ENCODE results near the gene DENND1B. TPM values are rescaled to one million over a fixed set of nuclear protein-coding genes. Genes with fewer than 3 reads are reported as not detected.

DENND1B gene
- total and polyA plus RNA-seq, 12 donors = 1.5 to 36.3 (median 23.1) TPM

GRCh38 chr1:197811769-197812168 is 36.5 kb upstream of the DENND1B start:
- TF ChIP-seq CTCF (IDR thresholded peaks at IDR 0.05) = no peak
- Histone ChIP-seq H3K27ac (peak overlapping the region in 1 of 10 donors; percentile 36), H3K27me3 (no peaks in the 10 kb centered on the region), H3K36me3 (no peaks in the 10 kb centered on the region), H3K9me3 (no peaks in the 10 kb centered on the region), H3K4me3 (no peak overlapping the region), H3K4me1 (peaks cover 0 to 11% (median 0%) of the 10 kb centered on the region in 9 donors)
- ATAC-seq (peak in 2 of 8 donors; percentile 57 to 70), DNase-seq (no peak)
- intact Hi-C loops (cut with DNase I) = no loop called here
- WGBS, 2 donors = 54 to 63% methylated on average over 1 of the region's 1 CpG

- Histone ChIP-seq H3K27me3 (no peaks in the 10 kb centered on the region), H3K27ac (no peak overlapping the region), H3K4me3 (no peak overlapping the region), H3K9me3 (no peaks in the 10 kb centered on the region), H3K36me3 (no peaks in the 10 kb centered on the region), H3K4me1 (peaks cover 0 to 11% (median 0%) of the 10 kb centered on the region in 9 donors)
- DNase-seq (no peak), ATAC-seq (no peak)
- TF ChIP-seq CTCF (IDR thresholded peaks at IDR 0.05) = no peak
- intact Hi-C loops (cut with DNase I) = no loop called here
- WGBS, 2 donors = 64 to 76% methylated on average over 4 of the region's 4 CpGs
These were observed 35.5 kb upstream of the DENND1B start for GRCh38 chr1:197810812-197811211.

GRCh38 chr1:197808880-197809279 is 33.6 kb upstream of the DENND1B start:
- H3K27me3 ChIP-seq = no peaks in the 10 kb centered on the region
- 48 to 52% methylated on average over 3 of the region's 3 CpGs for WGBS, 2 donors
- H3K27ac ChIP-seq = no peak overlapping the region
- no peaks in the 10 kb centered on the region for H3K36me3 ChIP-seq
- H3K4me3 ChIP-seq = no peak overlapping the region
- intact Hi-C loops (cut with DNase I) = no loop called here
- no peak for DNase-seq
- no peak for ATAC-seq
- peaks cover 0 to 11% (median 0%) of the 10 kb centered on the region in 9 donors for H3K4me1 ChIP-seq
- H3K9me3 ChIP-seq = peaks cover 0 to 6% (median 0%) of the 10 kb centered on the region in 11 donors
- no peak for TF ChIP-seq CTCF (IDR thresholded peaks at IDR 0.05)

GRCh38 chr1:197807739-197808453 is 32.6 kb upstream of the DENND1B start:
- ATAC-seq = peak in 3 of 8 donors; percentile 52 to 74 (median 56)
- Histone ChIP-seq H3K27me3 (no peaks in the 10 kb centered on the region), H3K36me3 (no peaks in the 10 kb centered on the region), H3K27ac (no peak overlapping the region), H3K4me1 (peaks cover 0 to 11% (median 0%) of the 10 kb centered on the region in 9 donors), H3K9me3 (peaks cover 0 to 6% (median 0%) of the 10 kb centered on the region in 11 donors), H3K4me3 (no peak overlapping the region)
- intact Hi-C loops (cut with DNase I) = no loop called here
- no peak for DNase-seq
- no peak for TF ChIP-seq CTCF (IDR thresholded peaks at IDR 0.05)
- 36 to 40% methylated on average over 5 of the region's 5 CpGs for WGBS, 2 donors

Data from heart right ventricle (tissue), 16 donors.